Measurements from ENCODE around the gene CHST12. TPM values are rescaled to one million over a fixed set of nuclear protein-coding genes. Genes with fewer than 3 reads are reported as not detected.
"Not testable (repeated sequence)": the region's sequence is repeated elsewhere in the genome, so short reads cannot be mapped to it uniquely, and the experiment has no call there.

Gene CHST12
- total RNA-seq, 1 experiment from 2014 or later = 0.82 TPM

GRCh38 chr7:2373646-2374045, 29.8 kb upstream of the CHST12 start:
- no peaks in the 10 kb centered on the region for H3K9me2 ChIP-seq (replicated peaks; ENCODE audit: insufficient read depth, low read length)
- no peak overlapping the region for H3K27ac ChIP-seq (ENCODE audit: low read length)
- peaks cover 50% of the 10 kb centered on the region for H4K20me1 ChIP-seq (ENCODE audit: insufficient read depth, low read depth, low read length)
- no peak overlapping the region for H2AFZ ChIP-seq (ENCODE audit: low read length)
- no peak overlapping the region for H3K4me2 ChIP-seq (ENCODE audit: low read depth, low read length, poor library complexity, severe bottlenecking)
- no peak overlapping the region for H3K4me3 ChIP-seq (ENCODE audit: low read length)
- no peaks in the 10 kb centered on the region for H3K9me3 ChIP-seq (ENCODE audit: low read length)
- H3K27me3 ChIP-seq (ENCODE audit: low read length) = no peaks in the 10 kb centered on the region
- no peaks in the 10 kb centered on the region for H3K4me1 ChIP-seq (ENCODE audit: low read length)
- H3K36me3 ChIP-seq (ENCODE audit: insufficient read depth, low read length) = peaks cover 53% of the 10 kb centered on the region
- H3K79me2 ChIP-seq (ENCODE audit: low read length) = peaks cover 57% of the 10 kb centered on the region
- no peak for DNase-seq
- no peak overlapping the region for H3K9ac ChIP-seq (ENCODE audit: low read length)

- H3K4me1 ChIP-seq (ENCODE audit: low read length) = no peaks in the 10 kb centered on the region
- DNase-seq = no peak
- peaks cover 50% of the 10 kb centered on the region for H3K79me2 ChIP-seq (ENCODE audit: low read length)
- H3K9me3 ChIP-seq (ENCODE audit: low read length) = no peaks in the 10 kb centered on the region
- no peak overlapping the region for H3K4me3 ChIP-seq (ENCODE audit: low read length)
- peaks cover 46% of the 10 kb centered on the region for H3K36me3 ChIP-seq (ENCODE audit: insufficient read depth, low read length)
- no peak overlapping the region for H3K27ac ChIP-seq (ENCODE audit: low read length)
- no peak overlapping the region for H3K4me2 ChIP-seq (ENCODE audit: low read depth, low read length, poor library complexity, severe bottlenecking)
- H3K9ac ChIP-seq (ENCODE audit: low read length) = no peak overlapping the region
- peaks cover 50% of the 10 kb centered on the region for H4K20me1 ChIP-seq (ENCODE audit: insufficient read depth, low read depth, low read length)
- H3K9me2 ChIP-seq (replicated peaks; ENCODE audit: insufficient read depth, low read length) = no peaks in the 10 kb centered on the region
- no peak overlapping the region for H2AFZ ChIP-seq (ENCODE audit: low read length)
- no peaks in the 10 kb centered on the region for H3K27me3 ChIP-seq (ENCODE audit: low read length)
These were observed 29.0 kb upstream of the CHST12 start for GRCh38 chr7:2374401-2374800.

GRCh38 chr7:2374830-2375728, 28.3 kb upstream of the CHST12 start:
- Histone ChIP-seq H3K36me3 (ENCODE audit: insufficient read depth, low read length) (peaks cover 45% of the 10 kb centered on the region), H3K9me2 (replicated peaks; ENCODE audit: insufficient read depth, low read length) (no peaks in the 10 kb centered on the region), H3K4me1 (ENCODE audit: low read length) (no peaks in the 10 kb centered on the region), H3K27ac (ENCODE audit: low read length) (no peak overlapping the region), H4K20me1 (ENCODE audit: insufficient read depth, low read depth, low read length) (peaks cover 50% of the 10 kb centered on the region), H2AFZ (ENCODE audit: low read length) (no peak overlapping the region), H3K4me2 (ENCODE audit: low read depth, low read length, poor library complexity, severe bottlenecking) (no peak overlapping the region), H3K79me2 (ENCODE audit: low read length) (peaks cover 49% of the 10 kb centered on the region), H3K4me3 (ENCODE audit: low read length) (no peak overlapping the region), H3K27me3 (ENCODE audit: low read length) (no peaks in the 10 kb centered on the region), H3K9me3 (ENCODE audit: low read length) (no peaks in the 10 kb centered on the region), H3K9ac (ENCODE audit: low read length) (no peak overlapping the region)
- DNase-seq = no peak

GRCh38 chr7:2376351-2377154, 26.9 kb upstream of the CHST12 start:
- Histone ChIP-seq H3K9ac (ENCODE audit: low read length) (no peak overlapping the region), H4K20me1 (ENCODE audit: insufficient read depth, low read depth, low read length) (peaks cover 51% of the 10 kb centered on the region), H3K4me2 (ENCODE audit: low read depth, low read length, poor library complexity, severe bottlenecking) (no peak overlapping the region), H3K27ac (ENCODE audit: low read length) (no peak overlapping the region), H3K79me2 (ENCODE audit: low read length) (peaks cover 44% of the 10 kb centered on the region), H3K36me3 (ENCODE audit: insufficient read depth, low read length) (peaks cover 42% of the 10 kb centered on the region), H3K27me3 (ENCODE audit: low read length) (no peaks in the 10 kb centered on the region), H2AFZ (ENCODE audit: low read length) (no peak overlapping the region), H3K4me1 (ENCODE audit: low read length) (no peaks in the 10 kb centered on the region), H3K9me3 (ENCODE audit: low read length) (no peaks in the 10 kb centered on the region), H3K9me2 (replicated peaks; ENCODE audit: insufficient read depth, low read length) (no peaks in the 10 kb centered on the region), H3K4me3 (ENCODE audit: low read length) (no peak overlapping the region)
- no peak for DNase-seq

GRCh38 chr7:2377492-2377891, 25.9 kb upstream of the CHST12 start:
- H3K79me2 ChIP-seq (ENCODE audit: low read length) = peaks cover 34% of the 10 kb centered on the region
- not testable (repeated sequence) for H3K4me2 ChIP-seq (ENCODE audit: low read depth, low read length, poor library complexity, severe bottlenecking); H3K27me3 ChIP-seq (ENCODE audit: low read length); H2AFZ ChIP-seq (ENCODE audit: low read length); H3K9me2 ChIP-seq (replicated peaks; ENCODE audit: insufficient read depth, low read length); H3K4me3 ChIP-seq (ENCODE audit: low read length); DNase-seq; H3K9ac ChIP-seq (ENCODE audit: low read length); H3K27ac ChIP-seq (ENCODE audit: low read length); H3K9me3 ChIP-seq (ENCODE audit: low read length); H3K4me1 ChIP-seq (ENCODE audit: low read length)
- peaks cover 48% of the 10 kb centered on the region for H4K20me1 ChIP-seq (ENCODE audit: insufficient read depth, low read depth, low read length)
- peaks cover 33% of the 10 kb centered on the region for H3K36me3 ChIP-seq (ENCODE audit: insufficient read depth, low read length)

GRCh38 chr7:2378125-2378524, 25.3 kb upstream of the CHST12 start:
- peaks cover 45% of the 10 kb centered on the region for H4K20me1 ChIP-seq (ENCODE audit: insufficient read depth, low read depth, low read length)
- H2AFZ ChIP-seq (ENCODE audit: low read length); H3K9me2 ChIP-seq (replicated peaks; ENCODE audit: insufficient read depth, low read length); H3K9ac ChIP-seq (ENCODE audit: low read length); H3K27me3 ChIP-seq (ENCODE audit: low read length); H3K27ac ChIP-seq (ENCODE audit: low read length); H3K4me1 ChIP-seq (ENCODE audit: low read length); H3K9me3 ChIP-seq (ENCODE audit: low read length); H3K4me2 ChIP-seq (ENCODE audit: low read depth, low read length, poor library complexity, severe bottlenecking); DNase-seq; H3K4me3 ChIP-seq (ENCODE audit: low read length): not testable (repeated sequence)
- peaks cover 33% of the 10 kb centered on the region for H3K79me2 ChIP-seq (ENCODE audit: low read length)
- H3K36me3 ChIP-seq (ENCODE audit: insufficient read depth, low read length) = peaks cover 33% of the 10 kb centered on the region

GRCh38 chr7:2379161-2379560, 24.2 kb upstream of the CHST12 start:
- Histone ChIP-seq H3K4me3 (ENCODE audit: low read length) (no peak overlapping the region), H3K4me2 (ENCODE audit: low read depth, low read length, poor library complexity, severe bottlenecking) (no peak overlapping the region), H3K36me3 (ENCODE audit: insufficient read depth, low read length) (peaks cover 27% of the 10 kb centered on the region), H4K20me1 (ENCODE audit: insufficient read depth, low read depth, low read length) (peaks cover 45% of the 10 kb centered on the region), H3K4me1 (ENCODE audit: low read length) (no peaks in the 10 kb centered on the region), H3K9me3 (ENCODE audit: low read length) (no peaks in the 10 kb centered on the region), H3K79me2 (ENCODE audit: low read length) (peaks cover 30% of the 10 kb centered on the region), H3K9me2 (replicated peaks; ENCODE audit: insufficient read depth, low read length) (no peaks in the 10 kb centered on the region), H3K27ac (ENCODE audit: low read length) (no peak overlapping the region), H3K27me3 (ENCODE audit: low read length) (no peaks in the 10 kb centered on the region), H3K9ac (ENCODE audit: low read length) (no peak overlapping the region), H2AFZ (ENCODE audit: low read length) (no peak overlapping the region)
- DNase-seq = no peak

- H4K20me1 ChIP-seq (ENCODE audit: insufficient read depth, low read depth, low read length) = peaks cover 37% of the 10 kb centered on the region
These were observed 23.5 kb upstream of the CHST12 start for GRCh38 chr7:2379821-2380450.

More at GRCh38 chr7:2379821-2380450, 23.5 kb upstream of the CHST12 start:
- H3K4me3 ChIP-seq (ENCODE audit: low read length) = no peak overlapping the region
- no peak overlapping the region for H3K27ac ChIP-seq (ENCODE audit: low read length)
- no peak overlapping the region for H3K4me2 ChIP-seq (ENCODE audit: low read depth, low read length, poor library complexity, severe bottlenecking)
- H3K79me2 ChIP-seq (ENCODE audit: low read length) = peaks cover 23% of the 10 kb centered on the region
- no peak overlapping the region for H3K9ac ChIP-seq (ENCODE audit: low read length)
- H3K9me2 ChIP-seq (replicated peaks; ENCODE audit: insufficient read depth, low read length) = no peaks in the 10 kb centered on the region
- H2AFZ ChIP-seq (ENCODE audit: low read length) = no peak overlapping the region
- H3K36me3 ChIP-seq (ENCODE audit: insufficient read depth, low read length) = peaks cover 24% of the 10 kb centered on the region
- H3K27me3 ChIP-seq (ENCODE audit: low read length) = no peaks in the 10 kb centered on the region
- DNase-seq = no peak
- H3K9me3 ChIP-seq (ENCODE audit: low read length) = no peaks in the 10 kb centered on the region
- H3K4me1 ChIP-seq (ENCODE audit: low read length) = no peaks in the 10 kb centered on the region

Measured in Karpas-422 (cell line).